ENCODE data around the gene RIPOR2. TPM values are rescaled to one million over a fixed set of nuclear protein-coding genes. Genes with fewer than 3 reads are reported as not detected.

Gene RIPOR2
- total and polyA plus RNA-seq, 2 donors (not counting 3 experiments of a cell fraction or from before 2014, with no cell fraction given), result 0.10 TPM; not detected in 1

GRCh38 chr6:24832794-24833193, 103.0 kb downstream of the RIPOR2 start:
- POLR2A ChIA-PET, result no interaction called here
- DNase-seq (ENCODE audit: low read depth, low spot score), result no peak
- intact Hi-C loops (cut with micrococcal nuclease) (no loop called here), dilution Hi-C loops (cut with MboI; ENCODE audit: extremely low pct_ligation_motif_present, low sequenced_read_pairs) (no loop called here)
- CTCF ChIA-PET, result no interaction called here
- Histone ChIP-seq H3K4me2 (ENCODE audit: insufficient read depth, low read length) (no peak overlapping the region), H3K9ac (replicated peaks; ENCODE audit: extremely low read depth, insufficient read depth, low read length) (no peak overlapping the region), H3K4me3 (replicated peaks in 1 of 3; ENCODE audit: insufficient read depth in 1 of 3, low read depth in 1 of 3, low read length in 3 of 3) (no peak overlapping the region), H3K36me3 (ENCODE audit: control insufficient read depth in 2 of 2, extremely low read depth in 1 of 2, insufficient read depth in 2 of 2, low read length in 2 of 2) (no peaks in the 10 kb centered on the region), H3K79me2 (ENCODE audit: control insufficient read depth, insufficient read depth, low read length) (no peaks in the 10 kb centered on the region), H2AFZ (ENCODE audit: low read depth, low read length) (no peak overlapping the region), H3K9me1 (replicated peaks; ENCODE audit: control insufficient read depth, extremely low read depth, insufficient read depth, low read length) (no peaks in the 10 kb centered on the region), H3K9me3 (replicated peaks; ENCODE audit: control insufficient read depth, insufficient read depth, low read length) (no peaks in the 10 kb centered on the region), H3K4me1 (ENCODE audit: control insufficient read depth, extremely low read depth, insufficient read depth, low read length) (no peaks in the 10 kb centered on the region), H3K27me3 (ENCODE audit: control insufficient read depth in 2 of 2, insufficient read depth in 2 of 2, low read length in 2 of 2) (peaks cover 0 to 2% of the 10 kb centered on the region in 2 experiments), H3K27ac (ENCODE audit: insufficient read depth, low read depth, low read length) (no peak overlapping the region), H4K20me1 (replicated peaks; ENCODE audit: control insufficient read depth, extremely low read depth, insufficient read depth, low read length) (no peaks in the 10 kb centered on the region)
- FAIRE-seq, result no peak
- BruUV-seq (replicated peaks), result no TSS peak
- TF ChIP-seq MYC (IDR thresholded peaks at IDR 0.05; ENCODE audit: low read depth, low read length) (no peak), MAX (IDR thresholded peaks at IDR 0.05; ENCODE audit: insufficient read depth, insufficient read length) (no peak), POLR2AphosphoS5 (IDR thresholded peaks at IDR 0.05; ENCODE audit: insufficient read depth, low read depth, low read length) (no peak), JUN (IDR thresholded peaks at IDR 0.05; ENCODE audit: borderline replicate concordance, insufficient read depth, insufficient read length, low read depth) (no peak), GATA2 (IDR thresholded peaks at IDR 0.05; ENCODE audit: insufficient read depth, insufficient read length, low read depth, low read length) (no peak), POLR2A (IDR thresholded peaks at IDR 0.05; ENCODE audit: low read depth, low read length) (no peak)

GRCh38 chr6:24831771-24832716, 103.7 kb downstream of the RIPOR2 start:
- H2AFZ ChIP-seq (ENCODE audit: low read depth, low read length), result no peak overlapping the region
- FAIRE-seq (no peak), DNase-seq (ENCODE audit: low read depth, low spot score) (no peak)
- no peaks in the 10 kb centered on the region for H3K36me3 ChIP-seq (ENCODE audit: control insufficient read depth in 2 of 2, extremely low read depth in 1 of 2, insufficient read depth in 2 of 2, low read length in 2 of 2)
- H3K27ac ChIP-seq (ENCODE audit: insufficient read depth, low read depth, low read length), result no peak overlapping the region
- dilution Hi-C loops (cut with MboI; ENCODE audit: extremely low pct_ligation_motif_present, low sequenced_read_pairs), result no loop called here
- no peaks in the 10 kb centered on the region for H3K9me3 ChIP-seq (replicated peaks; ENCODE audit: control insufficient read depth, insufficient read depth, low read length)
- CTCF ChIA-PET, result no interaction called here
- no peak overlapping the region for H3K9ac ChIP-seq (replicated peaks; ENCODE audit: extremely low read depth, insufficient read depth, low read length)
- peaks cover 0 to 2% of the 10 kb centered on the region in 2 experiments for H3K27me3 ChIP-seq (ENCODE audit: control insufficient read depth in 2 of 2, insufficient read depth in 2 of 2, low read length in 2 of 2)
- H3K4me1 ChIP-seq (ENCODE audit: control insufficient read depth, extremely low read depth, insufficient read depth, low read length), result no peaks in the 10 kb centered on the region
- no peaks in the 10 kb centered on the region for H3K9me1 ChIP-seq (replicated peaks; ENCODE audit: control insufficient read depth, extremely low read depth, insufficient read depth, low read length)
- BruUV-seq (replicated peaks), result no TSS peak
- H3K4me2 ChIP-seq (ENCODE audit: insufficient read depth, low read length), result no peak overlapping the region
- no peak overlapping the region for H3K4me3 ChIP-seq (replicated peaks in 1 of 3; ENCODE audit: insufficient read depth in 1 of 3, low read depth in 1 of 3, low read length in 3 of 3)
- no peaks in the 10 kb centered on the region for H4K20me1 ChIP-seq (replicated peaks; ENCODE audit: control insufficient read depth, extremely low read depth, insufficient read depth, low read length)
- no peaks in the 10 kb centered on the region for H3K79me2 ChIP-seq (ENCODE audit: control insufficient read depth, insufficient read depth, low read length)
- intact Hi-C loops (cut with micrococcal nuclease), result no loop called here
- TF ChIP-seq JUN (IDR thresholded peaks at IDR 0.05; ENCODE audit: borderline replicate concordance, insufficient read depth, insufficient read length, low read depth) (no peak), CTCF (IDR thresholded peaks at IDR 0.05; ENCODE audit: extremely low read depth in 1 of 2, insufficient read depth in 1 of 2, low read depth in 1 of 2, low read length in 2 of 2) (no peak), POLR2A (IDR thresholded peaks at IDR 0.05; ENCODE audit: low read depth, low read length) (no peak), FOS (IDR thresholded peaks at IDR 0.05; ENCODE audit: borderline replicate concordance, insufficient read depth, low read length) (no peak), GATA2 (IDR thresholded peaks at IDR 0.05; ENCODE audit: insufficient read depth, insufficient read length, low read depth, low read length) (no peak), POLR2AphosphoS5 (IDR thresholded peaks at IDR 0.05; ENCODE audit: insufficient read depth, low read depth, low read length) (no peak), EZH2 (IDR thresholded peaks at IDR 0.05; ENCODE audit: borderline replicate concordance, low read depth, low read length, severe bottlenecking) (no peak), MYC (IDR thresholded peaks at IDR 0.05; ENCODE audit: low read depth, low read length) (no peak), MAX (IDR thresholded peaks at IDR 0.05; ENCODE audit: insufficient read depth, insufficient read length) (no peak)
- POLR2A ChIA-PET, result no interaction called here

Data from endothelial cell of umbilical vein (primary cell).